ENCODE measurements around the gene SHC1.
A peak's percentile ranks its signal among the peaks of the same experiment; 100 is the strongest.

SHC1 gene

GRCh38 chr1:154936555-154937084 lies 33.9 kb downstream of the SHC1 start, which contains the start of gene PMVK:
TSS of gene PMVK (minus strand) at chr1:154936719. CDS start at chr1:154936685, 34 bp downstream.
- TF ChIP-seq REST (IDR thresholded peaks at IDR 0.05; ENCODE audit: insufficient read depth in 1 of 2, low read depth in 2 of 2, low read length in 2 of 2) (no peak), SIN3A (IDR thresholded peaks at IDR 0.05; ENCODE audit: borderline replicate concordance, insufficient read depth, low read length) (no peak), TAF1 (IDR thresholded peaks at IDR 0.05; ENCODE audit: borderline replicate concordance, insufficient read depth, low read length) (no peak; the same call in 1 of the 2 replicates), POLR2AphosphoS5 (IDR thresholded peaks at IDR 0.05; ENCODE audit: low read depth, low read length) (peak; percentile 36), FOXP2 (optimal IDR thresholded peaks at IDR 0.05; ENCODE audit: borderline replicate concordance, extremely low read depth, extremely low read length, insufficient read depth) (peak; percentile 80)

GRCh38 chr1:154935749-154936554 lies 34.6 kb downstream of the SHC1 start:
- TF ChIP-seq REST (IDR thresholded peaks at IDR 0.05; ENCODE audit: insufficient read depth in 1 of 2, low read depth in 2 of 2, low read length in 2 of 2) = no peak
- no peak for TF ChIP-seq TAF1 (IDR thresholded peaks at IDR 0.05; ENCODE audit: borderline replicate concordance, insufficient read depth, low read length)
- TF ChIP-seq SIN3A (IDR thresholded peaks at IDR 0.05; ENCODE audit: borderline replicate concordance, insufficient read depth, low read length) = no peak
- TF ChIP-seq FOXP2 (optimal IDR thresholded peaks at IDR 0.05; ENCODE audit: borderline replicate concordance, extremely low read depth, extremely low read length, insufficient read depth) = no peak
- no peak for TF ChIP-seq POLR2AphosphoS5 (IDR thresholded peaks at IDR 0.05; ENCODE audit: low read depth, low read length)

- no peak for TF ChIP-seq TAF1 (IDR thresholded peaks at IDR 0.05; ENCODE audit: borderline replicate concordance, insufficient read depth, low read length)
- TF ChIP-seq SIN3A (IDR thresholded peaks at IDR 0.05; ENCODE audit: borderline replicate concordance, insufficient read depth, low read length) = no peak
Measured at GRCh38 chr1:154934358-154934948, 36.1 kb downstream of the SHC1 start.

- no peak for TF ChIP-seq TAF1 (IDR thresholded peaks at IDR 0.05; ENCODE audit: borderline replicate concordance, insufficient read depth, low read length)
- TF ChIP-seq POLR2AphosphoS5 (IDR thresholded peaks at IDR 0.05; ENCODE audit: low read depth, low read length) = no peak
- no peak for TF ChIP-seq SIN3A (IDR thresholded peaks at IDR 0.05; ENCODE audit: borderline replicate concordance, insufficient read depth, low read length)
- no peak for TF ChIP-seq REST (IDR thresholded peaks at IDR 0.05; ENCODE audit: insufficient read depth in 1 of 2, low read depth in 2 of 2, low read length in 2 of 2)
Measured at GRCh38 chr1:154931940-154932487, 38.5 kb downstream of the SHC1 start.

GRCh38 chr1:154926201-154926600 lies 44.3 kb downstream of the SHC1 start:
- TF ChIP-seq SIN3A (IDR thresholded peaks at IDR 0.05; ENCODE audit: borderline replicate concordance, insufficient read depth, low read length) = no peak
- no peak for TF ChIP-seq TAF1 (IDR thresholded peaks at IDR 0.05; ENCODE audit: borderline replicate concordance, insufficient read depth, low read length)
- TF ChIP-seq POLR2AphosphoS5 (IDR thresholded peaks at IDR 0.05; ENCODE audit: low read depth, low read length) = no peak
- no peak for TF ChIP-seq REST (IDR thresholded peaks at IDR 0.05; ENCODE audit: insufficient read depth in 1 of 2, low read depth in 2 of 2, low read length in 2 of 2)
- TF ChIP-seq FOXP2 (optimal IDR thresholded peaks at IDR 0.05; ENCODE audit: borderline replicate concordance, extremely low read depth, extremely low read length, insufficient read depth) = no peak
